K562 (cell line): ENCODE measurements around the gene KIF26B.

Source experiments
- CAMTA2 ChIP-seq: fragments of 250-450 bp; sonication (Bioruptor Pico); conservative IDR thresholded peaks from 2 replicates; pipeline ENCODE4 v1.5.1; 2022
- POLR2A ChIP-seq: fragments of 450-650 bp; conservative IDR thresholded peaks from 2 replicates; pipeline ENCODE4 v1.6.1; 2016
- ZC3H11A ChIP-seq: IDR thresholded peaks from 2 replicates; pipeline ENCODE4 v1.6.1; 2012; ENCODE audit warnings: low read depth, low read length, improper control_type of control experiment
- ZNF140 ChIP-seq: fragments of 250-450 bp; sonication (Bioruptor Pico); IDR thresholded peaks from 2 replicates; pipeline ENCODE4 v1.8.0; 2021; ENCODE audit warnings: moderate library complexity, mild to moderate bottlenecking, inconsistent platforms
- ZNF274 ChIP-seq: IDR thresholded peaks from 2 replicates; pipeline ENCODE4 v1.6.1; 2011; ENCODE audit warnings: low read depth, mild to moderate bottlenecking, low read length, moderate library complexity, borderline replicate concordance
- ZSCAN29 ChIP-seq: fragments of 450-650 bp; IDR thresholded peaks from 2 replicates; pipeline ENCODE4 v1.6.1; 2017
- TF ChIP-seq, protein P1 (sequence below): fragments of 200-800 bp; sonication (Bioruptor generic); IDR thresholded peaks from 2 replicates; pipeline ENCODE4 v1.6.1; 2016; ENCODE audit warnings: missing genetic modification characterization, missing compliant biosample characterization
- TF ChIP-seq, protein P2 (sequence below): fragments of 250-450 bp; sonication (Bioruptor Pico); IDR thresholded peaks from 2 replicates; pipeline ENCODE4 v1.5.0; 2020; ENCODE audit warnings: mild to moderate bottlenecking
- TF ChIP-seq, protein P3 (sequence below), 3 experiments: IDR thresholded peaks in 2 of 3; conservative IDR thresholded peaks in 1 of 3; 2 replicates each; pipeline ENCODE4 v1.5.1; 2011 to 2012; ENCODE audit warnings: low read length in 3 of 3, mild to moderate bottlenecking in 3 of 3, control low read depth in 2 of 3, improper control_type of control experiment in 1 of 3, inconsistent platforms in 1 of 3, low read depth in 1 of 3, mixed read lengths in 1 of 3, moderate library complexity in 1 of 3; ENCODE audit not compliant: insufficient read depth in 2 of 3

DNA sequence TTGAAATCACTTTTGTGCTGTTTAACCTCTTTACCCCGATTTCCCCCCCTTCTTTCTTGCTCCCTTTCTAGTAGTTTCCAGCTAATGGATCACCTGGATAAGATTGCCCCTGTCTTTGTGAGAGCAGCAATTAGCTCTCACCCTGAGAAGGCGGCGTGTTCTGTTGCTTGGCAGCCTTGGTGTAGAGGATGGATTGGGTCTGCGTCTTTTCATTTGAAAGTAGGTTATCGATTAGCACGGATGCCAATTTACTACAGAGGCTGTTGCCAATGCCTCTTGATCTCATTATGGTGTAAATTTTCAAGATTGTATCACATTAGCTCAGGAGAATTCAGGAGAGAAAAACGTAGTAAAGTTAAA is 26.4 kb downstream of the KIF26B start:
- no peak for TF ChIP-seq ZC3H11A
- TF ChIP-seq, protein P1, sequence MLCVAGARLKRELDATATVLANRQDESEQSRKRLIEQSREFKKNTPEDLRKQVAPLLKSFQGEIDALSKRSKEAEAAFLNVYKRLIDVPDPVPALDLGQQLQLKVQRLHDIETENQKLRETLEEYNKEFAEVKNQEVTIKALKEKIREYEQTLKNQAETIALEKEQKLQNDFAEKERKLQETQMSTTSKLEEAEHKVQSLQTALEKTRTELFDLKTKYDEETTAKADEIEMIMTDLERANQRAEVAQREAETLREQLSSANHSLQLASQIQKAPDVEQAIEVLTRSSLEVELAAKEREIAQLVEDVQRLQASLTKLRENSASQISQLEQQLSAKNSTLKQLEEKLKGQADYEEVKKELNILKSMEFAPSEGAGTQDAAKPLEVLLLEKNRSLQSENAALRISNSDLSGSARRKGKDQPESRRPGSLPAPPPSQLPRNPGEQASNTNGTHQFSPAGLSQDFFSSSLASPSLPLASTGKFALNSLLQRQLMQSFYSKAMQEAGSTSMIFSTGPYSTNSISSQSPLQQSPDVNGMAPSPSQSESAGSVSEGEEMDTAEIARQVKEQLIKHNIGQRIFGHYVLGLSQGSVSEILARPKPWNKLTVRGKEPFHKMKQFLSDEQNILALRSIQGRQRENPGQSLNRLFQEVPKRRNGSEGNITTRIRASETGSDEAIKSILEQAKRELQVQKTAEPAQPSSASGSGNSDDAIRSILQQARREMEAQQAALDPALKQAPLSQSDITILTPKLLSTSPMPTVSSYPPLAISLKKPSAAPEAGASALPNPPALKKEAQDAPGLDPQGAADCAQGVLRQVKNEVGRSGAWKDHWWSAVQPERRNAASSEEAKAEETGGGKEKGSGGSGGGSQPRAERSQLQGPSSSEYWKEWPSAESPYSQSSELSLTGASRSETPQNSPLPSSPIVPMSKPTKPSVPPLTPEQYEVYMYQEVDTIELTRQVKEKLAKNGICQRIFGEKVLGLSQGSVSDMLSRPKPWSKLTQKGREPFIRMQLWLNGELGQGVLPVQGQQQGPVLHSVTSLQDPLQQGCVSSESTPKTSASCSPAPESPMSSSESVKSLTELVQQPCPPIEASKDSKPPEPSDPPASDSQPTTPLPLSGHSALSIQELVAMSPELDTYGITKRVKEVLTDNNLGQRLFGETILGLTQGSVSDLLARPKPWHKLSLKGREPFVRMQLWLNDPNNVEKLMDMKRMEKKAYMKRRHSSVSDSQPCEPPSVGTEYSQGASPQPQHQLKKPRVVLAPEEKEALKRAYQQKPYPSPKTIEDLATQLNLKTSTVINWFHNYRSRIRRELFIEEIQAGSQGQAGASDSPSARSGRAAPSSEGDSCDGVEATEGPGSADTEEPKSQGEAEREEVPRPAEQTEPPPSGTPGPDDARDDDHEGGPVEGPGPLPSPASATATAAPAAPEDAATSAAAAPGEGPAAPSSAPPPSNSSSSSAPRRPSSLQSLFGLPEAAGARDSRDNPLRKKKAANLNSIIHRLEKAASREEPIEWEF (CRISPR knock-in tag) = no peak
- TF ChIP-seq, protein P2, sequence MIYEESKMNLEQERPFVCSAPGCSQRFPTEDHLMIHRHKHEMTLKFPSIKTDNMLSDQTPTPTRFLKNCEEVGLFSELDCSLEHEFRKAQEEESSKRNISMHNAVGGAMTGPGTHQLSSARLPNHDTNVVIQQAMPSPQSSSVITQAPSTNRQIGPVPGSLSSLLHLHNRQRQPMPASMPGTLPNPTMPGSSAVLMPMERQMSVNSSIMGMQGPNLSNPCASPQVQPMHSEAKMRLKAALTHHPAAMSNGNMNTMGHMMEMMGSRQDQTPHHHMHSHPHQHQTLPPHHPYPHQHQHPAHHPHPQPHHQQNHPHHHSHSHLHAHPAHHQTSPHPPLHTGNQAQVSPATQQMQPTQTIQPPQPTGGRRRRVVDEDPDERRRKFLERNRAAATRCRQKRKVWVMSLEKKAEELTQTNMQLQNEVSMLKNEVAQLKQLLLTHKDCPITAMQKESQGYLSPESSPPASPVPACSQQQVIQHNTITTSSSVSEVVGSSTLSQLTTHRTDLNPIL (CRISPR knock-in tag) = no peak
- TF ChIP-seq CAMTA2 (CRISPR knock-in tag) = no peak
- no peak for TF ChIP-seq ZNF274
- no peak for TF ChIP-seq ZSCAN29
- no peak for TF ChIP-seq ZNF140 (CRISPR knock-in tag)
- TF ChIP-seq POLR2A = no peak
- TF ChIP-seq, protein P3, sequence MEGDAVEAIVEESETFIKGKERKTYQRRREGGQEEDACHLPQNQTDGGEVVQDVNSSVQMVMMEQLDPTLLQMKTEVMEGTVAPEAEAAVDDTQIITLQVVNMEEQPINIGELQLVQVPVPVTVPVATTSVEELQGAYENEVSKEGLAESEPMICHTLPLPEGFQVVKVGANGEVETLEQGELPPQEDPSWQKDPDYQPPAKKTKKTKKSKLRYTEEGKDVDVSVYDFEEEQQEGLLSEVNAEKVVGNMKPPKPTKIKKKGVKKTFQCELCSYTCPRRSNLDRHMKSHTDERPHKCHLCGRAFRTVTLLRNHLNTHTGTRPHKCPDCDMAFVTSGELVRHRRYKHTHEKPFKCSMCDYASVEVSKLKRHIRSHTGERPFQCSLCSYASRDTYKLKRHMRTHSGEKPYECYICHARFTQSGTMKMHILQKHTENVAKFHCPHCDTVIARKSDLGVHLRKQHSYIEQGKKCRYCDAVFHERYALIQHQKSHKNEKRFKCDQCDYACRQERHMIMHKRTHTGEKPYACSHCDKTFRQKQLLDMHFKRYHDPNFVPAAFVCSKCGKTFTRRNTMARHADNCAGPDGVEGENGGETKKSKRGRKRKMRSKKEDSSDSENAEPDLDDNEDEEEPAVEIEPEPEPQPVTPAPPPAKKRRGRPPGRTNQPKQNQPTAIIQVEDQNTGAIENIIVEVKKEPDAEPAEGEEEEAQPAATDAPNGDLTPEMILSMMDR (IDR thresholded peaks at IDR 0.05 in 2 of 3, conservative IDR thresholded peaks at IDR 0.05 in 1 of 3; ENCODE audit: insufficient read depth in 2 of 3, low read depth in 1 of 3, low read length in 3 of 3) = no peak
